MCF 10A (cell line): ENCODE data around the gene PPP3CB. TPM values are rescaled to one million over a fixed set of nuclear protein-coding genes. Genes with fewer than 3 reads are reported as not detected.

ENCODE experiments used
- BruUV-seq: library from RNA; stranded (reverse); fragments of 400-500 nt; replicated peaks from 2 replicates; lab custom pipeline; 2021; lab: Mats Ljungman, UMichigan
- CTCF ChIA-PET: fragments of 300-600 bp; sonication (Branson Sonifier 250); formaldehyde crosslinking; extraction: SDS; loops from one replicate; lab custom pipeline; 2021; ENCODE audit warnings: antibody characterized with exemption, inconsistent platforms; lab: Yijun Ruan, JAX
- POLR2A ChIA-PET: fragments of 300-600, 350-650 bp; sonication (Branson Sonifier 250); formaldehyde crosslinking; extraction: SDS; loops from one replicate; lab custom pipeline; 2020; ENCODE audit warnings: antibody characterized with exemption, inconsistent platforms; lab: Yijun Ruan, JAX
- DNase-seq: peaks from one replicate; pipeline ENCODE4 v3.0.0-alpha.2; 2018; ENCODE audit not compliant: unreplicated experiment
- H3K27ac Mint-ChIP-seq: one replicate; pipeline ENCODE4 v1.8.0; 2022; ENCODE audit warnings: mild to moderate bottlenecking, low read depth, mixed read lengths; ENCODE audit not compliant: unreplicated experiment
- H3K27me3 Mint-ChIP-seq: one replicate; pipeline ENCODE4 v1.8.0; 2022; ENCODE audit warnings: mixed read lengths; ENCODE audit not compliant: insufficient read depth, unreplicated experiment
- H3K36me3 Mint-ChIP-seq: one replicate; pipeline ENCODE4 v1.8.0; 2022; ENCODE audit warnings: mild to moderate bottlenecking, moderate library complexity, mixed read lengths; ENCODE audit not compliant: insufficient read depth, unreplicated experiment
- H3K4me1 Mint-ChIP-seq: one replicate; pipeline ENCODE4 v1.8.0; 2022; ENCODE audit warnings: mixed read lengths; ENCODE audit not compliant: insufficient read depth, unreplicated experiment
- H3K4me3 Mint-ChIP-seq: one replicate; pipeline ENCODE4 v1.8.0; 2022; ENCODE audit warnings: mild to moderate bottlenecking, moderate library complexity, mixed read lengths; ENCODE audit not compliant: unreplicated experiment
- H3K9me3 Mint-ChIP-seq: one replicate; pipeline ENCODE4 v1.8.0; 2022; ENCODE audit warnings: mixed read lengths; ENCODE audit not compliant: unreplicated experiment
- intact Hi-C: fragments of 100-400 bp; cut with micrococcal nuclease; formaldehyde crosslinking; loops from 2 replicates; pipeline ENCODE4 v1.14.1; 2022
- total RNA-seq: library from RNA; stranded (reverse); gene quantifications from 2 replicates; pipeline ENCODE4 v1.2.3, GENCODE V29; 2022
- TF ChIP-seq, protein P1 (sequence below): fragments of 200-600 bp; IDR thresholded peaks from one replicate; pipeline ENCODE4 v1.8.0; 2022; ENCODE audit warnings: antibody characterized with exemption, mild to moderate bottlenecking; ENCODE audit not compliant: unreplicated experiment

The PPP3CB gene
- total RNA-seq, 1 experiment from 2014 or later = 37.4 TPM

DNA sequence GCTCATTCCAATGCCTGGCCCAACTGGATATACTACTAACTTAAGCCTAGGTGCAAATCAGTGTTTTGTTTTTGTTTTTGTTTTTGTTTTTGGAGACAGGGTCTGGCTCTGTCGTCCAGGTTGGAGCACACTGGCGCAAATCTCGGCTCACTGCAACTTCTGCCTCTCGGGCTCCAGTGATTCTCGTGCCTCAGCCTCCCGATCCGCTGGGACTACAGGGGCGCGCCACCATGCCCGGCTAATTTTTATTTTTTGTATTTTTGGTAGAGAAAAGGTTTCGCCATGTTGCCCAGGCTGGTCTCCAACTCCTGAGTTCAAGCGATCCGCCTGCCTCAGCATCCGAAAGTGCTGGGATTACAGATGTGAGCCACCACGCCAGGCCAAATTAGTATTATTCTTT lies 1.6 kb downstream of the PPP3CB start:
- no peak for DNase-seq
- Mint-ChIP-seq H3K27ac (peak overlapping the region; percentile 83), H3K36me3 (peaks cover 13% of the 10 kb centered on the region), H3K9me3 (no peaks in the 10 kb centered on the region), H3K4me1 (peaks cover 36% of the 10 kb centered on the region), H3K27me3 (no peaks in the 10 kb centered on the region), H3K4me3 (peak overlapping the region; percentile 86)
- TF ChIP-seq, protein P1, sequence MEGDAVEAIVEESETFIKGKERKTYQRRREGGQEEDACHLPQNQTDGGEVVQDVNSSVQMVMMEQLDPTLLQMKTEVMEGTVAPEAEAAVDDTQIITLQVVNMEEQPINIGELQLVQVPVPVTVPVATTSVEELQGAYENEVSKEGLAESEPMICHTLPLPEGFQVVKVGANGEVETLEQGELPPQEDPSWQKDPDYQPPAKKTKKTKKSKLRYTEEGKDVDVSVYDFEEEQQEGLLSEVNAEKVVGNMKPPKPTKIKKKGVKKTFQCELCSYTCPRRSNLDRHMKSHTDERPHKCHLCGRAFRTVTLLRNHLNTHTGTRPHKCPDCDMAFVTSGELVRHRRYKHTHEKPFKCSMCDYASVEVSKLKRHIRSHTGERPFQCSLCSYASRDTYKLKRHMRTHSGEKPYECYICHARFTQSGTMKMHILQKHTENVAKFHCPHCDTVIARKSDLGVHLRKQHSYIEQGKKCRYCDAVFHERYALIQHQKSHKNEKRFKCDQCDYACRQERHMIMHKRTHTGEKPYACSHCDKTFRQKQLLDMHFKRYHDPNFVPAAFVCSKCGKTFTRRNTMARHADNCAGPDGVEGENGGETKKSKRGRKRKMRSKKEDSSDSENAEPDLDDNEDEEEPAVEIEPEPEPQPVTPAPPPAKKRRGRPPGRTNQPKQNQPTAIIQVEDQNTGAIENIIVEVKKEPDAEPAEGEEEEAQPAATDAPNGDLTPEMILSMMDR = no peak
- CTCF ChIA-PET = interaction anchor here (0.5 to 1.0 kb wide), 3 partner anchors 35 to 1538 kb away, joined by 3 read pairs; no protein-coding TSS in a partner anchor
- BruUV-seq = no TSS peak
- intact Hi-C loops = loop anchor here (2.0 kb wide), 1 partner anchor 81 kb away; no protein-coding TSS in a partner anchor
- POLR2A ChIA-PET = interaction anchor here (0.6 to 6.2 kb wide), 19 partner anchors 9 to 249 kb away, joined by 3 to 77 read pairs (median 4); partner anchors contain the start of genes ANXA7, CFAP70, DNAJC9 and MRPS16

DNA sequence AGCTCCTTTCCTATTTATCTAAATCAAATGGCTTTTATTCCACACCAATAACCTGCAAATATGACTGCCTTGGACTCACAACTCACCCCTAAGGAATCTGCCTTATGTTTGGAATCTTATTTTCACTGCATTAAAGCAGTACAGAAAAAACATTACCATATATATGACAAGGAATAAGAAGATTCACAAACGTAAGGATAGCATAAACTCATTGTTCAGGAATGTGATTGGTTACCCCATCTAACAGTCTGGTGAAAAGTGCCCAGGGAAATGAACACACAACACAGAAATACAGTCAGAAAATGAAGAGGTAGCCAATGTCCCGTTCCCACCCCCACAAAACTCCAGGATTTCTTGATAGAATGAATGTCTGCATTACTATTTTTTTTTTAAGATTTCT lies 2.0 kb downstream of the PPP3CB start:
- peaks cover 36% of the 10 kb centered on the region for H3K4me1 Mint-ChIP-seq
- H3K4me3 Mint-ChIP-seq = peak overlapping the region; percentile 86
- H3K27me3 Mint-ChIP-seq = no peaks in the 10 kb centered on the region
- ChIA-PET POLR2A (interaction anchor here (0.6 to 6.2 kb wide), 15 partner anchors 9 to 558 kb away, joined by 3 to 77 read pairs (median 4); partner anchors contain the start of genes ANXA7, CFAP70, DNAJC9 and MRPS16), CTCF (interaction anchor here (0.5 to 1.0 kb wide), 4 partner anchors 36 to 1538 kb away, joined by 3 read pairs; no protein-coding TSS in a partner anchor)
- H3K27ac Mint-ChIP-seq = peak overlapping the region; percentile 83
- TF ChIP-seq, protein P1 = no peak
- peak; percentile 35 for DNase-seq
- no TSS peak for BruUV-seq
- H3K9me3 Mint-ChIP-seq = no peaks in the 10 kb centered on the region
- H3K36me3 Mint-ChIP-seq = peaks cover 12% of the 10 kb centered on the region
- intact Hi-C loops = loop anchor here (2.0 kb wide), 1 partner anchor 81 kb away; no protein-coding TSS in a partner anchor

DNA sequence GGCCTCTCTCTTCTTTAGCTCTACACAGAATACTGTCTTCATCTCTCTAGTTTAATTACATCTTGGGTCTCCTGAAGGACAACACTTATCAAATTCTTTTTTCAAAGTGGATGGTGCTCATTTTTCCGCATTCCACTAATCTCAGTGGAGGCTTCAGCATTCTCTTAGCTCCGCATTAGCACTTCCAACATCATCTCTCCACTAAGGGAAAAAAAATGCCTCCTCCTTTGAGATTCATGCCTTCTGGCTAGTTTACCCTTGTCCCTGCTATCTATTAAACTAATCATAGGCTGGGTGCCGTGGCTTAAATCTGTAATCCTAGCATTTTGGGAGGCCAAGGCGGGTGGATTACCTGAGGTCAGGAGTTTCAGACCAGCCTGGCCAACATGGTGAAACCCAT lies 9.2 kb downstream of the PPP3CB start:
- intact Hi-C loops = no loop called here
- ChIA-PET POLR2A (no interaction called here), CTCF (no interaction called here)
- Mint-ChIP-seq H3K4me1 (peaks cover 8% of the 10 kb centered on the region), H3K27ac (no peak overlapping the region), H3K36me3 (peaks cover 27% of the 10 kb centered on the region), H3K4me3 (no peak overlapping the region), H3K9me3 (no peaks in the 10 kb centered on the region), H3K27me3 (no peaks in the 10 kb centered on the region)
- no peak for DNase-seq
- TF ChIP-seq, protein P1 = no peak
- no TSS peak for BruUV-seq

DNA sequence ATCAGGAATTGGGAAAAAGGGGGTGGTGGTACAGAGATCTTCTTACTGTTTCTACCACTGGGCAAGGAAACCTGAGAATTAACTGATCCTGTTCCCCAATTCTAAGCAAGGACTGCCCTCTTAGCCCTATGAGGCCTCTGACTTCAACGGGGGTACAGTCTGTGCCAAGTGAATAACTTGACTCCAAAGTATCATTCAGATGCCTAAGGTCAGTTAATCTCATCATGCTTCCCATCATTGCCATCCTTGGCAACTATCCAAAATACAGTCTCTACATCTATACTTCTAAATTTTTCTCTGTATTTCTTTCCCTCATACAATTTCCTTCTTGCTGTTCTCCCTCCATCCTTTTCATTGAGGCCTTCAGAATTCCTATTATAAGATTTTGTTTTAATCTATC lies 10.5 kb downstream of the PPP3CB start:
- H3K36me3 Mint-ChIP-seq = peaks cover 27% of the 10 kb centered on the region
- BruUV-seq = no TSS peak
- peaks cover 9% of the 10 kb centered on the region for H3K4me1 Mint-ChIP-seq
- ChIA-PET POLR2A (interaction anchor here (1.6 kb wide), 1 partner anchor 9 kb away, joined by 6 read pairs; no protein-coding TSS in a partner anchor), CTCF (no interaction called here)
- H3K27ac Mint-ChIP-seq = no peak overlapping the region
- DNase-seq = no peak
- TF ChIP-seq, protein P1 = no peak
- H3K9me3 Mint-ChIP-seq = no peaks in the 10 kb centered on the region
- intact Hi-C loops = no loop called here
- no peak overlapping the region for H3K4me3 Mint-ChIP-seq
- H3K27me3 Mint-ChIP-seq = no peaks in the 10 kb centered on the region
